H9 (cell line): ENCODE results near the gene GHR. TPM values are rescaled to one million over a fixed set of nuclear protein-coding genes. Genes with fewer than 3 reads are reported as not detected.

Experiments
- DNase-seq: peaks from one replicate; pipeline ENCODE4 v3.0.0-alpha.2; 2017
- H2AFZ ChIP-seq: one replicate; pipeline ENCODE4 v1.6.1; 2013; ENCODE audit warnings: mild to moderate bottlenecking, low read length, control low read depth, moderate library complexity
- H2AK5ac ChIP-seq: 2 replicates; pipeline ENCODE4 v1.6.1; 2013; ENCODE audit warnings: low read length, control low read depth, mixed read lengths; ENCODE audit not compliant: insufficient read length
- H2BK120ac ChIP-seq: one replicate; pipeline ENCODE4 v1.6.1; 2013; ENCODE audit warnings: low read depth, mild to moderate bottlenecking, low read length, control low read depth, inconsistent platforms; ENCODE audit not compliant: poor library complexity, severe bottlenecking
- H2BK12ac ChIP-seq: 2 replicates; pipeline ENCODE4 v1.6.1; 2013; ENCODE audit warnings: low read length, control low read depth, mixed read lengths, low read depth; ENCODE audit not compliant: insufficient read length
- H2BK15ac ChIP-seq: 2 replicates; pipeline ENCODE4 v1.6.1; 2013; ENCODE audit warnings: low read depth, low read length, control low read depth
- H2BK20ac ChIP-seq: one replicate; pipeline ENCODE4 v1.6.1; 2013; ENCODE audit warnings: low read depth, mild to moderate bottlenecking, low read length, control low read depth, inconsistent platforms; ENCODE audit not compliant: poor library complexity, severe bottlenecking
- H2BK5ac ChIP-seq: 2 replicates; pipeline ENCODE4 v1.6.1; 2013; ENCODE audit warnings: low read length, control low read depth, mixed read lengths; ENCODE audit not compliant: insufficient read length
- H3K14ac ChIP-seq: 2 replicates; pipeline ENCODE4 v1.6.1; 2013; ENCODE audit warnings: low read length, control low read depth; ENCODE audit not compliant: insufficient read depth
- H3K18ac ChIP-seq: 2 replicates; pipeline ENCODE4 v1.6.1; 2013; ENCODE audit warnings: low read depth, mild to moderate bottlenecking, mixed read lengths, low read length, control low read depth; ENCODE audit not compliant: insufficient read length
- H3K23ac ChIP-seq: 2 replicates; pipeline ENCODE4 v1.6.1; 2013; ENCODE audit warnings: low read length, control low read depth, mixed read lengths, low read depth; ENCODE audit not compliant: insufficient read length
- H3K23me2 ChIP-seq: 2 replicates; pipeline ENCODE4 v1.6.1; 2013; ENCODE audit warnings: low read depth, mild to moderate bottlenecking, mixed read lengths, low read length, control low read depth; ENCODE audit not compliant: insufficient read length, poor library complexity, severe bottlenecking
- H3K27ac ChIP-seq: 2 replicates; pipeline ENCODE4 v1.5.1; 2013; ENCODE audit warnings: low read length, control low read depth, mixed read lengths, low read depth; ENCODE audit not compliant: insufficient read length
- H3K27me3 ChIP-seq: 2 replicates; pipeline ENCODE4 v1.6.1; 2013; ENCODE audit warnings: low read length, control low read depth, inconsistent platforms; ENCODE audit not compliant: insufficient read depth
- H3K4ac ChIP-seq: 2 replicates; pipeline ENCODE4 v1.6.1; 2013; ENCODE audit warnings: low read depth, mild to moderate bottlenecking, control low read depth, inconsistent platforms, low read length, moderate library complexity
- H3K4me1 ChIP-seq: 2 replicates; pipeline ENCODE4 v1.6.1; 2013; ENCODE audit warnings: low read length, control low read depth, inconsistent platforms; ENCODE audit not compliant: insufficient read depth
- H3K4me2 ChIP-seq: 2 replicates; pipeline ENCODE4 v1.6.1; 2013; ENCODE audit warnings: low read length, control low read depth, mixed read lengths; ENCODE audit not compliant: insufficient read length, insufficient read depth
- H3K56ac ChIP-seq: 2 replicates; pipeline ENCODE4 v1.6.1; 2013; ENCODE audit warnings: low read depth, mild to moderate bottlenecking, mixed read lengths, low read length, control low read depth; ENCODE audit not compliant: insufficient read length
- H3K79me1 ChIP-seq: 2 replicates; pipeline ENCODE4 v1.6.1; 2013; ENCODE audit warnings: low read depth, mild to moderate bottlenecking, moderate library complexity, low read length, control low read depth, inconsistent platforms; ENCODE audit not compliant: insufficient read depth, poor library complexity, severe bottlenecking
- H3K79me2 ChIP-seq: 2 replicates; pipeline ENCODE4 v1.6.1; 2013; ENCODE audit warnings: low read length, control low read depth, inconsistent platforms; ENCODE audit not compliant: insufficient read depth
- H3K9ac ChIP-seq: 2 replicates; pipeline ENCODE4 v1.6.1; 2013; ENCODE audit warnings: low read length, control low read depth, mixed read lengths; ENCODE audit not compliant: insufficient read length; ENCODE audit errors: extremely low read depth
- H3K9me3 ChIP-seq: one replicate; pipeline ENCODE4 v1.6.1; 2013; ENCODE audit warnings: low read depth, low read length, inconsistent platforms; ENCODE audit not compliant: control insufficient read depth
- H3T11ph ChIP-seq: one replicate; pipeline ENCODE4 v1.6.1; 2013; ENCODE audit warnings: mild to moderate bottlenecking, low read length, control low read depth, inconsistent platforms
- H4K20me1 ChIP-seq: one replicate; pipeline ENCODE4 v1.6.1; 2013; ENCODE audit not compliant: control insufficient read depth, insufficient read length, insufficient read depth
- H4K5ac ChIP-seq: 2 replicates; pipeline ENCODE4 v1.6.1; 2013; ENCODE audit warnings: low read depth, mild to moderate bottlenecking, mixed read lengths, low read length, control low read depth; ENCODE audit not compliant: insufficient read length
- H4K8ac ChIP-seq: replicated peaks from 2 replicates; pipeline ENCODE4 v1.6.1; 2013; ENCODE audit warnings: low read length, control low read depth, mixed read lengths, low read depth; ENCODE audit not compliant: insufficient read length
- H4K91ac ChIP-seq: 2 replicates; pipeline ENCODE4 v1.6.1; 2013; ENCODE audit warnings: low read depth, mild to moderate bottlenecking, moderate library complexity, mixed read lengths, low read length, control low read depth; ENCODE audit not compliant: insufficient read length
- H3K27ac Mint-ChIP-seq, 3 experiments: 2 replicates in 2 of 3; 3 replicates in 1 of 3; pipeline ENCODE4 v1.8.0; 2020 to 2021; ENCODE audit warnings: mixed read lengths in 3 of 3, mild to moderate bottlenecking in 1 of 3, moderate library complexity in 1 of 3
- H3K27me3 Mint-ChIP-seq: 2 replicates; pipeline ENCODE4 v1.8.0; 2021; ENCODE audit warnings: low read depth, mild to moderate bottlenecking, moderate library complexity, mixed read lengths
- H3K36me3 Mint-ChIP-seq, 3 experiments: 2 replicates in 2 of 3; 3 replicates in 1 of 3; pipeline ENCODE4 v1.8.0; 2020 to 2021; ENCODE audit warnings: low read depth in 3 of 3, mixed read lengths in 3 of 3; ENCODE audit not compliant: insufficient read depth in 1 of 3
- H3K4me1 Mint-ChIP-seq, 2 experiments: 2 replicates each; pipeline ENCODE4 v1.8.0; 2020; ENCODE audit warnings: mixed read lengths in 2 of 2
- H3K4me3 Mint-ChIP-seq, 2 experiments: 2 replicates in 1 of 2; 3 replicates in 1 of 2; pipeline ENCODE4 v1.8.0; 2020 to 2021; ENCODE audit warnings: mild to moderate bottlenecking in 2 of 2, mixed read lengths in 2 of 2, moderate library complexity in 1 of 2
- H3K9me3 Mint-ChIP-seq, 2 experiments: 2 replicates in 1 of 2; 3 replicates in 1 of 2; pipeline ENCODE4 v1.8.0; 2020; ENCODE audit warnings: mild to moderate bottlenecking in 2 of 2, mixed read lengths in 2 of 2, moderate library complexity in 1 of 2
- WGBS: extraction: QIAGEN DNeasy Blood & Tissue Kit; methylation state at CpG from one replicate; pipeline ENCODE4 v1.1.7; 2013; ENCODE audit warnings: missing lambda C conversion rate, low lambda C conversion rate, mixed read lengths; ENCODE audit not compliant: insufficient read length; ENCODE audit errors: extremely low coverage; 5-methylcytosine and 5-hydroxymethylcytosine counted together
- total RNA-seq: library from RNA; stranded (reverse); gene quantifications from 2 replicates; pipeline ENCODE4 v1.2.1, GENCODE V29; 2021
- TF ChIP-seq, protein P1 (sequence below): fragments of 200-600 bp; sonication (generic); conservative IDR thresholded peaks from 3 replicates; pipeline ENCODE4 v1.8.0; 2021; ENCODE audit warnings: antibody characterized with exemption, mild to moderate bottlenecking

Gene GHR
- total RNA-seq, 1 experiment from 2014 or later = 0.20 TPM

DNA sequence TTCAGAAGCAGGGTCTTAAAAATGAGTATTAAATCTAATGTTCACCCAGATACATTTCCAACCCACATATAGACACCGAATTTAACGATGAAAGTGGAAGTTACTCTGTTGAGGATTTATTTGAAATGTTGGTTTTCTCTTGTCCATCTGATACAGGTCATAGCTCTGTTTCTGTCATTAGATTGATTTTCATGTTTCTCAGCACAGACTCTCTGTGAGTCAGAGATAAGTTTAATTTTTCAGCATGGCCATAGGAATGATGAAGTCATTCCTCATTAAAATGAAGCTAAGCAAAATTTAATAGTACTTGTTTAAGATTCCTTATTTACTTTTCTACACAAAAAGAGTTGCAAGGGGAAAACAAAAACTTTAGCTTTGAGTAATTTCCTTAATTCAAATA is 38.8 kb downstream of the GHR start:
- Histone ChIP-seq H3K4ac (no peak overlapping the region), H3K4me1 (no peaks in the 10 kb centered on the region), H2BK12ac (no peak overlapping the region), H2BK15ac (no peak overlapping the region), H3K79me1 (no peaks in the 10 kb centered on the region), H2BK20ac (no peak overlapping the region), H2AK5ac (no peak overlapping the region), H2AFZ (no peak overlapping the region), H4K91ac (no peak overlapping the region), H3T11ph (no peak overlapping the region), H3K23ac (no peak overlapping the region), H3K79me2 (no peaks in the 10 kb centered on the region), H3K27ac (no peak overlapping the region), H3K23me2 (no peaks in the 10 kb centered on the region), H3K9ac (no peak overlapping the region), H4K20me1 (no peaks in the 10 kb centered on the region), H2BK5ac (no peak overlapping the region), H3K27me3 (no peaks in the 10 kb centered on the region), H3K4me2 (no peak overlapping the region), H4K5ac (no peak overlapping the region), H3K18ac (no peak overlapping the region), H2BK120ac (no peak overlapping the region), H3K9me3 (no peaks in the 10 kb centered on the region), H3K56ac (no peak overlapping the region), H3K14ac (no peak overlapping the region), H4K8ac (no peak overlapping the region)
- Mint-ChIP-seq H3K36me3 (no peaks in the 10 kb centered on the region), H3K4me1 (no peaks in the 10 kb centered on the region), H3K27ac (no peak overlapping the region), H3K4me3 (no peak overlapping the region), H3K9me3 (no peaks in the 10 kb centered on the region), H3K27me3 (no peaks in the 10 kb centered on the region)
- TF ChIP-seq, protein P1, sequence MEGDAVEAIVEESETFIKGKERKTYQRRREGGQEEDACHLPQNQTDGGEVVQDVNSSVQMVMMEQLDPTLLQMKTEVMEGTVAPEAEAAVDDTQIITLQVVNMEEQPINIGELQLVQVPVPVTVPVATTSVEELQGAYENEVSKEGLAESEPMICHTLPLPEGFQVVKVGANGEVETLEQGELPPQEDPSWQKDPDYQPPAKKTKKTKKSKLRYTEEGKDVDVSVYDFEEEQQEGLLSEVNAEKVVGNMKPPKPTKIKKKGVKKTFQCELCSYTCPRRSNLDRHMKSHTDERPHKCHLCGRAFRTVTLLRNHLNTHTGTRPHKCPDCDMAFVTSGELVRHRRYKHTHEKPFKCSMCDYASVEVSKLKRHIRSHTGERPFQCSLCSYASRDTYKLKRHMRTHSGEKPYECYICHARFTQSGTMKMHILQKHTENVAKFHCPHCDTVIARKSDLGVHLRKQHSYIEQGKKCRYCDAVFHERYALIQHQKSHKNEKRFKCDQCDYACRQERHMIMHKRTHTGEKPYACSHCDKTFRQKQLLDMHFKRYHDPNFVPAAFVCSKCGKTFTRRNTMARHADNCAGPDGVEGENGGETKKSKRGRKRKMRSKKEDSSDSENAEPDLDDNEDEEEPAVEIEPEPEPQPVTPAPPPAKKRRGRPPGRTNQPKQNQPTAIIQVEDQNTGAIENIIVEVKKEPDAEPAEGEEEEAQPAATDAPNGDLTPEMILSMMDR = no peak
- no peak for DNase-seq
- no CpG with 5 or more reads among the region's 2 CpGs for WGBS
